DLD1 (cell line): ENCODE data around the gene SHISA8.
"Not testable (repeated sequence)": the region's sequence is repeated elsewhere in the genome, so short reads cannot be mapped to it uniquely, and the experiment has no call there.

ENCODE experiments used
- in situ Hi-C: cut with HindIII; loops from 2 replicates; pipeline ENCODE4 v1.10.0; 2017; ENCODE audit warnings: low sequenced_read_pairs

Gene SHISA8

DNA sequence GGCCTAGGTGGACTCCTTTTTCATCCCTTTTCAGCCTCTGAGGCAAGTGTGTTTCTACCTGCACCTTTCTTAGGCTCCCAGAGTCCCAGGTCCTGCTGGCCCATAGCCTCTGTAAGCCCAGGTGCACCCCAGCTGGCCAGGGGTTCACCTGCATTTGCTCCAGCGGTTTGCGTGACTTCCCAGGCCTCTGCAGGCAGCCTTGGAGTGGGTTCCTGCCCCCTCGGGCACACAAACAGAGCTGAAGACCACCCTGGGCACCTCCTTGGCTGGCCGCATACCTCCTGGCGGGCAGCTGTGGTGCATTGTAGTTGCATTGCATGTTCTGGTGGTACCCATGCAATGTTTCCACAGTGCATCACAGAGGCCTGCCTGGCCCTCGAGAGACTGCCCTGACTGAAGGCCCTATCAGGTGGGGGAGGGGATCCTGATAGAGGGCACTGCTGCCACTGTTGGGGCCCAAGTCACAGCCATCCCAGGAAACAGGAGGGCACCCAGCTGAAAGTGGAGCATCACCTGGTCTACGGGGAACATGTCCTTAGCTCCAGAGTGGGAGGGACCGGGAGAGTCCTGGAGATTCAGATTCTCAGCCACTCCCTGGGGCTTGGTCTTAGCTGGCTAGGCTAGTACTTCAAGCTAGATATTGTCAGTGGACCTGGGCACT lies 14.1 kb downstream of the SHISA8 start:
- in situ Hi-C loops: no loop called here

DNA sequence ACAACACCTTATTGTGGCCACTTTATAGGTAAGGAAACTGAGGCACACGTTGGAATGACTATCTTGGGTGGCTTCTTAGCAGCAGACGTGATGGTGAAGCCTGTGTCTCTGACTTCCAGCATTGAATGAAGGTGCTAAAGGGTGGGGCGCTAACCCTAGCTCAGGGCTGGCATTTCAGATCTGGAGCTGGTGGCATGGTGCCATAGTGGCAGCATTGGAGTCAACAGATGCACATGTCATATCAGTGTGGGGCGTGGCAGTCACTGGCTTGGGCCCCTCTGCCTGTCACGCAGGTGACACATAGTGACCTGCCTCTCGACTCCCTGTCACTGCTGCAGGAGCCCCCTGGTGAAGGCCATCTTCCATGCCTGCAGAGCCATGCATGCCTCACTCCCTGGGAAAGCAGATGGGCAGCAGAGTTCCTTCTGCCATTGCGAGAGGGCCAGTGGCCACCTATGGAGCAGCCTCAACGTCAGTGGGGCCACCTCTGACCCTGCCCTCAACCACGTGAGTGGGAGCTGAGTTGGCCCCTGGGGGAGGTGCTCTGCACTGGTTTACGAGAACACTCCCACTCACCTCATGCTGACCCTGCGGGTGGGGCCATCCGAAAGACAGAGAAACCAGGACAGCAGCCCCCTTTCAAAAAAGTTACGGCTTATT lies 14.8 kb downstream of the SHISA8 start:
- in situ Hi-C loops: no loop called here

DNA sequence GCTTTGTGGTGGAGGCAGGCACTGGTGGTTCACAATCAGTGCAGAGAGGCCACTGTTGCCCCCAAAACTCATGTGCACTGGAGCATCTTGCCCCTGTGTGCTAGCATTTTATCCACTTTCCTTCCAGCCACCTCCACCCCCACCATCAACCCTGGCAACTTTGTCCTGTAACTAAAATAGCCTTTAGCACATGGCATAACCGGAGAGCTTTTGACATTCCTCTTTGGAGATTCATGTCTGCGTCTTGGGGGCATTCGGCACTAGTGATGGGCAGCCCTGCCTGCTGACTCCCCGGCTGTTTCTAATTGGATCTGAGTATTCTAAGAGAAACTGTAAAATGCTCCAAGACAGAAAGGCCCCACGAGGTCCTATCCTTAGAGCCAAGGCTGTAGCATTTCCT lies 15.8 kb downstream of the SHISA8 start:
- in situ Hi-C loops: no loop called here

DNA sequence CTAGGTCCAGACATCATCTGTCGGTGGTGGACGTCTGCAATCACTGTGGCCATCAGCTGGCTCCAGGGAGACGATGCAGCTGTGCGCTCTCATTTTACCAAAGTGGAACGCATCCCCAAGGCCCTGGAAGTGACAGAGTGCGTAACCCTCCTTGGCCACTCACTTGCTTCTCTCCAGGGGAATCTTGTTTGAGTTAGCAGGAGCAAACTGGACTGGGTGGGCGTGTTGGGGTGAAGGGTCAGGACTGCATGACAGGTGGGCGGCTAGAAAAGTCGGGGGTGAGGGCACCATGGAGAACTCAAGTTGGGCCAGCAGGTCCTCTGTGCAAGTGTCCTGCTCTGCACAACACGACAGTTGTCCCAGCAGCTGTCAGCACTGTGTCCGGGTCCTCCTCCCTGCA lies 16.2 kb downstream of the SHISA8 start:
- in situ Hi-C loops: no loop called here

DNA sequence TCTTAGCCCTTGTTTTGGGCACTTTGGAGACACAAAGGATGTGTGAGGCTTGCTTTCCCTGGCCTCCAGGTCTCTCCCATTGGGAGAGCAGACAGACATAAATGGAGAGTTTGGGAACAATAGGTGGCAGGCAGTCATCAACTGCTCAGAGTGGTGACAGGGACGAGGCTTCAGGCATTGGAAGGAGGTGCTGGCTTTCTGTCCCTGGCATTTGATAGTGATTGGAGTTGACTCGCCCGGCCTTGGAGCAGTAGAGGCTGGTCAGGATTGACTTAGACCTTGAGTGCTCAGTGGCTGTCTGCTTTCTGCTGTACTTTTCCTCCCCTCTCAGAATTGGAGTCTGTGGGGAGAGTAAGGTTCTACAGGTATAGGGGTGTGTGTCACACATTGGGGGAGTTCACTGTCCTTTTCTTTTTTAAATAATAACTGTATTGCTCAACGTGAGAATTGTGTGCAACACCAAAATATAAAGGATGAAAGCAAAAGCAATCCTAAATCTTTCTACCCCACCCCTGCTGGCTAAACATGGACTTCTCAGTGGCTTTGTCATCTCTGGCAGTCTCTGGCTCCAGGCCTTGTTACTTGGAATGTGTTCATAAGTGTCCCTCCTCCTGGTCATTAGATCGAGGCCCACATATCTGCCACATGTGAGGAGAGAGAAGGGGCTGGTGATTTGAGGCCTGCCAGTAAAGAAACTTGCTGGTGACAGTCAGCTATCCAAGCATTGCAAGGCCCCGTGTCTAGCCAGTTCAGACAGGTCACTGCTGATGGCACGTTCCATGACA lies 21.1 kb downstream of the SHISA8 start:
- in situ Hi-C loops: no loop called here

DNA sequence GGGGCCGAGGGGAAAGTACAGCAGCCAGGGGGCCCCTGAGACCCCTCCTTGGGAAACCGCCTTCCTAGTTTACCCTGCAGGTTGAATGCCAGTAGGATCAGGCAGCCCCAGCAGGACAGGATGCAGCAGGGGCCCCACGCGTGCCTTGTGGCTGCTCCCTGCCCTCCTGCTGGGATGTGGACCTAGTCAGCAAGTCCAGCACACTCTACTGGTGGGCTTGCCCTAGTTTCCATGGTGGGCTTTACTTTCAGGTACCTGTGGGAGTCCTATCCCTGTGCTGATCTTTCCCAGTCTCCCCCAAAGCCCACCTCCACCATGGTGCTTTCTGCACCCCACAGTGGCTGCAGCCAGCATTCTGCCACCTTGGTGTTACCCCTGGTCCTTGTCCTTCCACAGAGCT lies 22.2 kb downstream of the SHISA8 start:
- in situ Hi-C loops: no loop called here

DNA sequence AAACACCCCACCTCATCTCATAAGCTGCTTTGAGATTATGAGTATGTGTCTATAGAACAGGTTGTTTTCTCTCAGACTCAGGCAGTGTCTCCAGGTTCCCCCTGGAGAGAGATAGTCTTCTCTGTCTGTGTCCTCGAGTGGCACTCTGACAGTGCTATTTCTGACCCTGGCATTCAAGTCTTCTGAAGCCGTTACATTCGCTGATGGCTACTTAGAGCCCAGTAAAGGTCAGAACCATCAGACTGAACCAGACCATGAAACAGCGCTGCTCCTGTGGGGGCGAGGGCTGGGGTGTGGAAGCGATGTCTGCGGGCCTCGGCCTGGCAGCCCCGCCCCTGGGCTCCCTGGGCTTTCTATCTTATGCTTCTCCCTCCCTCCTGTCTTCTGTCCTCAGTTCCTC lies 23.5 kb downstream of the SHISA8 start:
- in situ Hi-C loops: no loop called here

DNA sequence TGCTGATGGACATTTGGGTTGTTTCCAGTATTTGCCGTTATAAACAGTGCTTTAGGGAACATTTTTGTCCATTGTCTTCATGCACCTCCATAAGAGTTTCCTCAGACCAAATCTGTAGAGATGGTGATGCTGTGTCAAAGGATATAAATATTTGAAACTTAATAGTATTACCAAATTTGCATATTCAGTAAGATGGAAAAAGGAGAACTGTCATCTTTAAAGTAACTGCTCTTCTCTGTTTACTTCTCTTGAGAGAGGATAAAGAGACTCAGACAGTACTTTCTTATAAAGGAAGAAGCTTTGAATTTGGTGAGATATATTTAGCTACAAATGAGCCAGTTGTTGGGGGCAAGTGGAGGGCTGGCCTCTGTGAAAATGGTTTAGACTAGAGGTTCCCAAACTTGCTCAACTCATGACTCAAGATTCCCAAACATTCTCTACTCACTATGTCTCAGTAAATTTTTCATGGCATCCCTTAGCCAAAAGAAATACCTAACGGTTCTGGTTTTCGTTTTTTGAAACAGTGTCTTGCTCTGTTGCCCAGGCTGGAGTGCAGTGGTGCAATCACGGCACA lies 26.2 kb downstream of the SHISA8 start:
- in situ Hi-C loops: loop anchor here (10.0 kb wide), 1 partner anchor 164 kb away; no protein-coding TSS in a partner anchor

DNA sequence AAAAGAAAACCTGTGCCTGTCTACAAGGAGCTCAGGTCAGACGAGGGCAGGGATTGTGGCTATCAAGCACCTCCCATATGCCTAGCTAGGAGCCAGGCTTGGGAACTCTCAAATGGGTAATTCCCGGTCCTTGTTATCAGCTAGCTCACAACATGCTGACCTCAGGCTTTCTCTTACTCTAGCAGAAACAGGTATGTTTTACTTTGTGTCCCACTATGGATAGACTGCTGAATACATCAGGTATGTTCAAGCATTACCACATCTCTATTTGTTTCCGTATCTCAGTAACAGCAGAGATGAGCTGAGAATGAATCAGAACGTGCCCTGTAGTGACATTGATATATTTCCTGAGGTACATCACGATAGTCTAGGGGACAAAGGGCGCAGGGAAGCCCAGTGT lies 29.4 kb downstream of the SHISA8 start:
- in situ Hi-C loops: loop anchor here (10.0 kb wide), 1 partner anchor 161 kb away; no protein-coding TSS in a partner anchor

DNA sequence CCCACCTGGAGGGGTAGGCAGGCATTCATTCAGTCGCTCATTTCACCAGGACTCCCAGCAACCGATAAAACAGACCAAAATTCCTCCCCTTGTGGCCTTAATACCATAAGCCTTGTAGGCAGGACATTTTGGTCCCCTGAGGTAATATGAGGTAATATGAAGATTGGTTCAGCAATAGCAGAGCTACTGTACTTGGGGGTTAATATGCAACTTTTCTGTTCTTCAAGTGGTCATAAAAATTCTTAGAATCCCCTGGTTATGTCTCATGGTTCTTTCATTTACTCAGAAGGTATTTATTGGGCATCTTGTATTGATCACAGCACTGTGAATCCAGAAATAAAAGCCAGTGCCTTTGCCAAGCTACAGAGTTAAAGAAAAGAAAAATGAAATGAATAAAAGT lies 29.8 kb downstream of the SHISA8 start:
- in situ Hi-C loops: loop anchor here (10.0 kb wide), 1 partner anchor 160 kb away; no protein-coding TSS in a partner anchor

DNA sequence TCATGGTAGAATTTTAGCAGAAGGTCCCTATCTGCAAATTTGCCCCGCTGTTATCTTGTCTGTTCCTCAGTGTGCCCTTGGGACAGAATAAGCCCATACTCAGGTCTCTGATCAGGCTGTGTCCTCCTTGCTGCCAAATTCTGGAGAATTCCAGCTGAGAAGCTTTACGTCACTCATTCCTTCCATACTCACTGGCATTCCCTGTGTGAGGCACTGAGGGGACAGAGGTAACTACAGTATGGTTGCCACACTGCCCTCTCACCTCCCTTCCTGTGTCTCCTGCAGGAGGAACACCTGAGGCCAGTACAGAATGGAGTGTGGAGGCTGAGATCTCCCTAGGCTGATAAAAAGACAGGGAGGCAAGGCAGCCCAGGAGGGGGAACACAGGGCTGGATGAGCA lies 31.5 kb downstream of the SHISA8 start:
- in situ Hi-C loops: loop anchor here (10.0 kb wide), 1 partner anchor 159 kb away; no protein-coding TSS in a partner anchor

DNA sequence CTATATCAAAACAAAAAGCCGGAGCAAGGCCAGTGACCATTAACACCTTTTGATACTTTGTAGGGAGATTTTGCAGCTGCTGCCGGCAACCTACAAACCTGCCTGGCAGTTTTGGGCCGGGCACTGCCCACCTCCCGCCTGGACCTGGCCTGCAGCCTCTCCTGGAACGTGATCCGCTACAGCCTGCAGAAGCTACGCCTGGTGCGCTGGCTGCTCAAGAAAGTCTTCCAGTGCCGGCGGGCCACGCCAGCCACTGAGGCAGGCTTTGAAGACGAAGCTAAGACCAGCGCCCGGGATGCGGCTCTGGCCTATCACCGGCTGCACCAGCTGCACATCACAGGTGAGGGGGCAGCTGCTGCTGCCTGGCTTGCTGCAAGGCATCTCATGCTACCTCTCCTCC lies 34.2 kb downstream of the SHISA8 start:
- in situ Hi-C loops: loop anchor here (10.0 kb wide), 1 partner anchor 156 kb away; no protein-coding TSS in a partner anchor

DNA sequence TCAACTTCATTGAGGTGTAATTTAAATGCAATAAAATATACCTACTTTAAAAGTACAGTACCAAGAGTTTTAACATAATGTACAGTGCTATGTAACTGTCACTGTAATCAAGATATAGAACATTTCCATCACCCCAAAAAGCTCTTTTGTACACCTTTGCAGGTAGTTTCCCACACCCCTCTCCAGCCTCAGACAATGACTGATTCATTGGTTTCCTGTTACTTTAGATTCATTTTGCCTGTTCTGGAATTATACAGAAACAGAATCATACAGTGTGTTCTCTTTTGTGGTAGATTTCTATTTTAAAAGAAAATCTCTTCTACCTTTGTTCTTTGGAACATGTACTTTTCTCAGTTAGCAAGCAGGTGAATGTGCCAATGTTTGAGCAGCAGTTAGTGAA lies 38.2 kb downstream of the SHISA8 start:
- in situ Hi-C loops: no loop called here

DNA sequence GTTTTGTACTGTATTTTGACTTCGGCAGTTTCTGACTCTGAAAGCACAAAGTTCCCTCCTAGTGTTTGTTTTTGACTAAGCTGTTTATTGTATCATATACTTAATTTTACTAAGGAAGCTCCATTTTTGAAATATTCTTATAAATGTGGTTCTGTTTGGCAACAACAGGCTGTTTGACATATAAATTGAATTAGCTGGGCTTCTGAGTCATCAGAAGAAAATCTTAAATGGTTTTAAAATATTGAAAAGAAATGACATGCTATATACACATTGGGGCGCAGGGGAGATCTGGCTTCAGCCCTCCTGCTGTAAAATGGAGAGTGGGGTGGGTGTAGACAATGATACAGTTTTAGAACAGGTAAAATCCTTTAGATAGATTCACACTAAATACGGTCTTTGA lies 38.6 kb downstream of the SHISA8 start:
- in situ Hi-C loops: no loop called here

DNA sequence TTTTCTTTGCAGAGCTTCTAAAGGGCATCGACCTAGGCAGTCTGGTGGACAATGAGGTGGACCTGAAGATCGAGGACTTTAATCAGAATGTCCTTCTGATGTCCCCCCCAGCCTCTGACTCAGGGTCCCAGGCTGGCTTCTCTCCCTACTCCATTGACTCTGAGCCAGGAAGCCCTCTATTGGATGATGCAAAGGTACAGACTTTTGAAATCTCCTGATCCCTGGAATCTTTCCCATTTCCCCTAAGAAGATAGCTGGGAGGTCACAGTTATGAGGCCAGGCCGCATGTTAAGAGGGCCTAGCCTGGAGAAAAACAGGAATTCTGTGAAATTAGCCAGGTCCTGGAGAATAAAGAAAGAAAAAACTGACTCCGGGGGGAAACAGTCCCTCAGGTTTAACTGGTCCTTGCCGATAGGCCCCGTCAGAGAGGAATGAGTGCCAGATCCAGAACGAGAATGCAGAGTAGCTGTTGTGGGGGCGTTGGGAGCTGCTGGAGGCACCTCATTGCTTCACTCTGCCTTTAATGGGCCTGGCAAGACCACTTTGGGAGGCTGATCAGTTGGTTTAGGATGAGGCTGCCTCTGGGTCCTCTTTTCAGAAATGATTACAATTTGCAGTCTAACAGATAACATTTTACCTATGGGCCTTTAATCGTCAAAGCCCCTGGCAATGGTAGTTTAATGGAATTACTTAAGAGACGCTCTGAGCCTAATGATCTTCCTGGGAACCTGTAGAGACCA lies 39.2 kb downstream of the SHISA8 start:
- in situ Hi-C loops: no loop called here

DNA sequence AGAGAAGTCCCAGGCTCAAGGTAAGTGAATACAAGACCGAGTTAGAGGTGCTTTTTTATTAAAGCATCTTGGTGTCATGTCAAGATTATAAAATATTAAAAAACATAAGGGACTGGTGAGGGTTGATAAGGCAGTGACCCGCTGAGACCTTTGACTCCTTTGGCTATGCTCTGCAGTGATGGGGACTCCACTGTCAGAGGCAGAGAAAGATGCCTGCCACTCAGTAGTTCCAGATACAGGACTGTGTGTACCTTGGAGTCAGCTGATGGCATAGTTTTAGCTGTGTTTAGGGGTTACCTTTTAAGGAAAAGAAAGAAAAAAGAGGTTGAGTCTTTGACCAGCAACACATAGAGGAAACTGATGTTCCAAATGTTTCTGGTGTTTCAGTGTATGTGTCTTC lies 40.8 kb downstream of the SHISA8 start:
- in situ Hi-C loops: no loop called here

DNA sequence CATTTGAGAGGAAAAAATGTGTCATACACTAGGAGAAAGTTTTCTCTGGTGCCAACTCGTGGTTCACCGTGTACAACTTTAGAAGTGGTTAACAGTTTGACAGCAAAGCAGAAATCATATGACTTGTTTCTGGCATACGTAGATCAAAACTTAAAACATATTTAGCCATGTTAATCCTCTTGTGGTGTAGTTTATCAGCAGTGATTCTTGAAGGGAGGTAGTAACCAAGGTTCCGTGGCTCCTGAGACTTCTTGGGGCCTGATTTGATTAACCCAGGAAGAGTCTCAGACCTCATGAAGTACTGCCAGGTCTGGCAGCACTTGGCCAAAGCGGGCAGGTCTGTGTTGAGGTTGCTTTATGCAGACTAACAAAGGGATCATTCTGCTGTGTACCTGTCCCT lies 41.5 kb downstream of the SHISA8 start:
- in situ Hi-C loops: no loop called here

DNA sequence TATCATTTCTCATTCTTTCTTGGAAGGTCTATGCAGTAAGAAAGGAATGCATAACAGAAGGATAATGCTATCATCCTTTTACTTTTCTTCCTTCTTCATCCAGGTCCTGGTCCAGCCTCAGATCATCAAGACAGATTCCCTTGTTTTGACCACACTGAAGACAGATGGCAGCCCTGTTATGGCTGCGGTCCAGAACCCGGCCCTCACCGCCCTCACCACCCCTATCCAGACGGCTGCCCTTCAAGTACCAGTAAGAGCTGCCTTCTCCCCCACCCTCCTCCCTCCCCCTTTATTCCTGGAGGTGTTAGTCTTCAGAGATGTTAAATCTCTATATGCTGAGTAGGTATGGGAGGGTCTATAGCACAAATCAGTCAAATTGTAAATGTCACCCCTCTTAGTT lies 44.1 kb downstream of the SHISA8 start:
- in situ Hi-C loops: no loop called here

DNA sequence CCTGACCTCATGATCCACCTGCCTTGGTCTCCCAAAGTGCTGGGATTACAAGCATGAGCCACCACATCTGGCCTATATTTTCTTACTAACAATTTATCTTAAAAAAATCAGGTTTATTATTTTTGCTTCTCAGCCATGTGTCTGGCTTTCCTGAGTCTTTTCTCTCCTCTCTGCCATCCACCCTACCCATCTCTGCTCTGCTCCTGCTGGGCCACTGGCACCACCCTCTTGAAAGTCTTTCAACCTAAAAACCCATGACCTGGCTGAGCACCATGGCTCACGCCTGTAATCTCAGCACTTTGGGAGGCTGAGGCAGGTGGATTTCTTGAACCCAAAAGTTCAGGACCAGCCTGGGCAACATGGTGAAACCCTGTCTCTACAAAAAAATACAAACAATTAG lies 44.8 kb downstream of the SHISA8 start:
- in situ Hi-C loops: not testable (repeated sequence)

DNA sequence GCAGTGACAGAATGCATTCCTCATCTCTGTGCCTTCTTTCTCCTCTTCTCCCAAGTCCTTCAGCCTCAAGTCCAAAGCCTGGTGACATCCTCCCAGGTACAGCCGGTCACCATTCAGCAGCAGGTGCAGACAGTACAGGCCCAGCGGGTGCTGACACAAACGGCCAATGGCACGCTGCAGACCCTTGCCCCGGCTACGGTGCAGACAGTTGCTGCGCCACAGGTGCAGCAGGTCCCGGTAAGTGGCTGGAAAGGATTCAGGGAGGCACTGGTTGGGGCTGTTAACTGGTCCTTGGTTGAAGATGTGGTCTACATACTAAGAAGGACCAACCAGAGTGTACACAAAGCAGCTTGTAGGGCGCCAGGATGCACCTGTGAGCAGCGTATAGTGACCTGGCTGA lies 46.3 kb downstream of the SHISA8 start:
- in situ Hi-C loops: no loop called here

DNA sequence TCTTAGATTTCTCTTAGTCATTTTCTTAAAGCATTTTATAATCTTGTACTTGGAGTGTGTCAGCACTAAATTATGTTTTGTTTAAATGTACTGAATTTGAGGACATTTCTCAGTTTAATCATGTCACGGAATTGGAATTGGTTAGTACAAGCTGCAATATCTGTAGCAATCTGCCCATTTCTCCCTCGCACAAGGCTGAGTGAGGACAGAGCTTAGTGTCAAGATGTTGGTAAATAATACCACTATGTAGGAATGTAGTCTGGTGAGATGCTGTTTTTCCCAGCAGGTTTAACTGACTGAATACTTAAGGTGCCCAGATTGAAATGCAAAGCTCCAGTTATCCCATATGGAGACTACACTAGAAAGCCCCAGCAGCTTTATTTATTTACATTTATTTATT lies 51.4 kb downstream of the SHISA8 start:
- in situ Hi-C loops: no loop called here
